Mesothelial cell of epicardium (in vitro differentiated cells): ENCODE data around the gene IGSF22. TPM values are rescaled to one million over a fixed set of nuclear protein-coding genes. Genes with fewer than 3 reads are reported as not detected.
"Not testable (repeated sequence)": the region's sequence is repeated elsewhere in the genome, so short reads cannot be mapped to it uniquely, and the experiment has no call there.

Source experiments
- DNase-seq, 2 experiments: peaks; one replicate each; pipeline ENCODE4 v3.0.0; 2021; ENCODE audit warnings: low spot score in 2 of 2; ENCODE audit not compliant: unreplicated experiment in 2 of 2
- H3K27ac Mint-ChIP-seq: 2 replicates; pipeline ENCODE4 v1.8.0; 2021; ENCODE audit warnings: mixed read lengths
- H3K27me3 Mint-ChIP-seq: 2 replicates; pipeline ENCODE4 v1.8.0; 2021; ENCODE audit warnings: low read depth, mixed read lengths
- H3K36me3 Mint-ChIP-seq: 2 replicates; pipeline ENCODE4 v1.8.0; 2021; ENCODE audit warnings: mixed read lengths
- H3K4me1 Mint-ChIP-seq: 2 replicates; pipeline ENCODE4 v1.8.0; 2021; ENCODE audit warnings: mixed read lengths
- H3K4me3 Mint-ChIP-seq: 2 replicates; pipeline ENCODE4 v1.8.0; 2021; ENCODE audit warnings: mild to moderate bottlenecking, moderate library complexity, mixed read lengths
- H3K9me3 Mint-ChIP-seq: 2 replicates; pipeline ENCODE4 v1.8.0; 2021; ENCODE audit warnings: mixed read lengths
- CTCF ChIP-seq: fragments of 200-600 bp; sonication (generic); IDR thresholded peaks from one replicate; pipeline ENCODE4 v1.5.0; 2021; ENCODE audit warnings: antibody characterized with exemption; ENCODE audit not compliant: unreplicated experiment
- total RNA-seq: library from RNA; stranded (reverse); gene quantifications from 3 replicates; pipeline ENCODE4 v1.2.1, GENCODE V29; 2021

The IGSF22 gene
- total RNA-seq, 1 donor from 2014 or later = 0.45 TPM

GRCh38 chr11:18684267-18684666, 41.7 kb downstream of the IGSF22 start:
- no peak for TF ChIP-seq CTCF
- no peaks in the 10 kb centered on the region for H3K27me3 Mint-ChIP-seq
- DNase-seq = no peak
- no peak overlapping the region for H3K27ac Mint-ChIP-seq
- no peaks in the 10 kb centered on the region for H3K4me1 Mint-ChIP-seq
- no peaks in the 10 kb centered on the region for H3K36me3 Mint-ChIP-seq
- H3K9me3 Mint-ChIP-seq = no peaks in the 10 kb centered on the region
- no peak overlapping the region for H3K4me3 Mint-ChIP-seq

- H3K9me3 Mint-ChIP-seq = no peaks in the 10 kb centered on the region
- H3K4me3 Mint-ChIP-seq = no peak overlapping the region
- no peaks in the 10 kb centered on the region for H3K36me3 Mint-ChIP-seq
- TF ChIP-seq CTCF = no peak
- no peak for DNase-seq
- no peaks in the 10 kb centered on the region for H3K4me1 Mint-ChIP-seq
- H3K27ac Mint-ChIP-seq = no peak overlapping the region
- no peaks in the 10 kb centered on the region for H3K27me3 Mint-ChIP-seq
Observed at GRCh38 chr11:18682466-18682865, 43.5 kb downstream of the IGSF22 start.

- H3K27ac Mint-ChIP-seq, H3K27me3 Mint-ChIP-seq, H3K4me3 Mint-ChIP-seq, H3K4me1 Mint-ChIP-seq, H3K9me3 Mint-ChIP-seq, H3K36me3 Mint-ChIP-seq, DNase-seq: not testable (repeated sequence)
Observed at GRCh38 chr11:18681949-18682348, 44.0 kb downstream of the IGSF22 start.

GRCh38 chr11:18677560-18677959, 48.4 kb downstream of the IGSF22 start:
- Mint-ChIP-seq H3K27me3 (no peaks in the 10 kb centered on the region), H3K36me3 (no peaks in the 10 kb centered on the region), H3K27ac (no peak overlapping the region), H3K9me3 (no peaks in the 10 kb centered on the region), H3K4me1 (no peaks in the 10 kb centered on the region), H3K4me3 (no peak overlapping the region)
- DNase-seq = no peak
- TF ChIP-seq CTCF = no peak

GRCh38 chr11:18676803-18677202, 49.2 kb downstream of the IGSF22 start:
- Mint-ChIP-seq H3K36me3 (no peaks in the 10 kb centered on the region), H3K27me3 (no peaks in the 10 kb centered on the region), H3K4me3 (no peak overlapping the region), H3K9me3 (no peaks in the 10 kb centered on the region), H3K27ac (no peak overlapping the region), H3K4me1 (no peaks in the 10 kb centered on the region)
- TF ChIP-seq CTCF = no peak
- no peak for DNase-seq

GRCh38 chr11:18672209-18672608, 53.8 kb downstream of the IGSF22 start:
- H3K27me3 Mint-ChIP-seq, H3K4me3 Mint-ChIP-seq, H3K27ac Mint-ChIP-seq, DNase-seq, H3K36me3 Mint-ChIP-seq, H3K9me3 Mint-ChIP-seq: not testable (repeated sequence)
- H3K4me1 Mint-ChIP-seq = peaks cover 14% of the 10 kb centered on the region

- Mint-ChIP-seq H3K27ac (no peak overlapping the region), H3K27me3 (peaks cover 5% of the 10 kb centered on the region), H3K9me3 (no peaks in the 10 kb centered on the region), H3K36me3 (no peaks in the 10 kb centered on the region), H3K4me3 (no peak overlapping the region), H3K4me1 (peaks cover 14% of the 10 kb centered on the region)
- TF ChIP-seq CTCF = no peak
- no peak for DNase-seq
Observed at GRCh38 chr11:18671246-18671645, 54.7 kb downstream of the IGSF22 start.
